H9 (cell line): ENCODE data around the gene CFAP100. TPM values are rescaled to one million over a fixed set of nuclear protein-coding genes. Genes with fewer than 3 reads are reported as not detected.

Experiments used
- DNase-seq: peaks from one replicate; pipeline ENCODE4 v3.0.0-alpha.2; 2017
- H2AFZ ChIP-seq: one replicate; pipeline ENCODE4 v1.6.1; 2013; ENCODE audit warnings: mild to moderate bottlenecking, low read length, control low read depth, moderate library complexity
- H2AK5ac ChIP-seq: 2 replicates; pipeline ENCODE4 v1.6.1; 2013; ENCODE audit warnings: low read length, control low read depth, mixed read lengths; ENCODE audit not compliant: insufficient read length
- H2BK120ac ChIP-seq: one replicate; pipeline ENCODE4 v1.6.1; 2013; ENCODE audit warnings: low read depth, mild to moderate bottlenecking, low read length, control low read depth, inconsistent platforms; ENCODE audit not compliant: poor library complexity, severe bottlenecking
- H2BK12ac ChIP-seq: 2 replicates; pipeline ENCODE4 v1.6.1; 2013; ENCODE audit warnings: low read length, control low read depth, mixed read lengths, low read depth; ENCODE audit not compliant: insufficient read length
- H2BK15ac ChIP-seq: 2 replicates; pipeline ENCODE4 v1.6.1; 2013; ENCODE audit warnings: low read depth, low read length, control low read depth
- H2BK20ac ChIP-seq: one replicate; pipeline ENCODE4 v1.6.1; 2013; ENCODE audit warnings: low read depth, mild to moderate bottlenecking, low read length, control low read depth, inconsistent platforms; ENCODE audit not compliant: poor library complexity, severe bottlenecking
- H2BK5ac ChIP-seq: 2 replicates; pipeline ENCODE4 v1.6.1; 2013; ENCODE audit warnings: low read length, control low read depth, mixed read lengths; ENCODE audit not compliant: insufficient read length
- H3K14ac ChIP-seq: 2 replicates; pipeline ENCODE4 v1.6.1; 2013; ENCODE audit warnings: low read length, control low read depth; ENCODE audit not compliant: insufficient read depth
- H3K18ac ChIP-seq: 2 replicates; pipeline ENCODE4 v1.6.1; 2013; ENCODE audit warnings: low read depth, mild to moderate bottlenecking, mixed read lengths, low read length, control low read depth; ENCODE audit not compliant: insufficient read length
- H3K23ac ChIP-seq: 2 replicates; pipeline ENCODE4 v1.6.1; 2013; ENCODE audit warnings: low read length, control low read depth, mixed read lengths, low read depth; ENCODE audit not compliant: insufficient read length
- H3K23me2 ChIP-seq: 2 replicates; pipeline ENCODE4 v1.6.1; 2013; ENCODE audit warnings: low read depth, mild to moderate bottlenecking, mixed read lengths, low read length, control low read depth; ENCODE audit not compliant: insufficient read length, poor library complexity, severe bottlenecking
- H3K27ac ChIP-seq: 2 replicates; pipeline ENCODE4 v1.5.1; 2013; ENCODE audit warnings: low read length, control low read depth, mixed read lengths, low read depth; ENCODE audit not compliant: insufficient read length
- H3K27me3 ChIP-seq: 2 replicates; pipeline ENCODE4 v1.6.1; 2013; ENCODE audit warnings: low read length, control low read depth, inconsistent platforms; ENCODE audit not compliant: insufficient read depth
- H3K4ac ChIP-seq: 2 replicates; pipeline ENCODE4 v1.6.1; 2013; ENCODE audit warnings: low read depth, mild to moderate bottlenecking, control low read depth, inconsistent platforms, low read length, moderate library complexity
- H3K4me1 ChIP-seq: 2 replicates; pipeline ENCODE4 v1.6.1; 2013; ENCODE audit warnings: low read length, control low read depth, inconsistent platforms; ENCODE audit not compliant: insufficient read depth
- H3K4me2 ChIP-seq: 2 replicates; pipeline ENCODE4 v1.6.1; 2013; ENCODE audit warnings: low read length, control low read depth, mixed read lengths; ENCODE audit not compliant: insufficient read length, insufficient read depth
- H3K56ac ChIP-seq: 2 replicates; pipeline ENCODE4 v1.6.1; 2013; ENCODE audit warnings: low read depth, mild to moderate bottlenecking, mixed read lengths, low read length, control low read depth; ENCODE audit not compliant: insufficient read length
- H3K79me1 ChIP-seq: 2 replicates; pipeline ENCODE4 v1.6.1; 2013; ENCODE audit warnings: low read depth, mild to moderate bottlenecking, moderate library complexity, low read length, control low read depth, inconsistent platforms; ENCODE audit not compliant: insufficient read depth, poor library complexity, severe bottlenecking
- H3K79me2 ChIP-seq: 2 replicates; pipeline ENCODE4 v1.6.1; 2013; ENCODE audit warnings: low read length, control low read depth, inconsistent platforms; ENCODE audit not compliant: insufficient read depth
- H3K9ac ChIP-seq: 2 replicates; pipeline ENCODE4 v1.6.1; 2013; ENCODE audit warnings: low read length, control low read depth, mixed read lengths; ENCODE audit not compliant: insufficient read length; ENCODE audit errors: extremely low read depth
- H3K9me3 ChIP-seq: one replicate; pipeline ENCODE4 v1.6.1; 2013; ENCODE audit warnings: low read depth, low read length, inconsistent platforms; ENCODE audit not compliant: control insufficient read depth
- H3T11ph ChIP-seq: one replicate; pipeline ENCODE4 v1.6.1; 2013; ENCODE audit warnings: mild to moderate bottlenecking, low read length, control low read depth, inconsistent platforms
- H4K20me1 ChIP-seq: one replicate; pipeline ENCODE4 v1.6.1; 2013; ENCODE audit not compliant: control insufficient read depth, insufficient read length, insufficient read depth
- H4K5ac ChIP-seq: 2 replicates; pipeline ENCODE4 v1.6.1; 2013; ENCODE audit warnings: low read depth, mild to moderate bottlenecking, mixed read lengths, low read length, control low read depth; ENCODE audit not compliant: insufficient read length
- H4K8ac ChIP-seq: replicated peaks from 2 replicates; pipeline ENCODE4 v1.6.1; 2013; ENCODE audit warnings: low read length, control low read depth, mixed read lengths, low read depth; ENCODE audit not compliant: insufficient read length
- H4K91ac ChIP-seq: 2 replicates; pipeline ENCODE4 v1.6.1; 2013; ENCODE audit warnings: low read depth, mild to moderate bottlenecking, moderate library complexity, mixed read lengths, low read length, control low read depth; ENCODE audit not compliant: insufficient read length
- H3K27ac Mint-ChIP-seq, 3 experiments: 2 replicates in 2 of 3; 3 replicates in 1 of 3; pipeline ENCODE4 v1.8.0; 2020 to 2021; ENCODE audit warnings: mixed read lengths in 3 of 3, mild to moderate bottlenecking in 1 of 3, moderate library complexity in 1 of 3
- H3K27me3 Mint-ChIP-seq: 2 replicates; pipeline ENCODE4 v1.8.0; 2021; ENCODE audit warnings: low read depth, mild to moderate bottlenecking, moderate library complexity, mixed read lengths
- H3K36me3 Mint-ChIP-seq, 3 experiments: 2 replicates in 2 of 3; 3 replicates in 1 of 3; pipeline ENCODE4 v1.8.0; 2020 to 2021; ENCODE audit warnings: low read depth in 3 of 3, mixed read lengths in 3 of 3; ENCODE audit not compliant: insufficient read depth in 1 of 3
- H3K4me1 Mint-ChIP-seq, 2 experiments: 2 replicates each; pipeline ENCODE4 v1.8.0; 2020; ENCODE audit warnings: mixed read lengths in 2 of 2
- H3K4me3 Mint-ChIP-seq, 2 experiments: 2 replicates in 1 of 2; 3 replicates in 1 of 2; pipeline ENCODE4 v1.8.0; 2020 to 2021; ENCODE audit warnings: mild to moderate bottlenecking in 2 of 2, mixed read lengths in 2 of 2, moderate library complexity in 1 of 2
- H3K9me3 Mint-ChIP-seq, 2 experiments: 2 replicates in 1 of 2; 3 replicates in 1 of 2; pipeline ENCODE4 v1.8.0; 2020; ENCODE audit warnings: mild to moderate bottlenecking in 2 of 2, mixed read lengths in 2 of 2, moderate library complexity in 1 of 2
- WGBS: extraction: QIAGEN DNeasy Blood & Tissue Kit; methylation state at CpG from one replicate; pipeline ENCODE4 v1.1.7; 2013; ENCODE audit warnings: missing lambda C conversion rate, low lambda C conversion rate, mixed read lengths; ENCODE audit not compliant: insufficient read length; ENCODE audit errors: extremely low coverage; 5-methylcytosine and 5-hydroxymethylcytosine counted together
- total RNA-seq: library from RNA; stranded (reverse); gene quantifications from 2 replicates; pipeline ENCODE4 v1.2.1, GENCODE V29; 2021
- TF ChIP-seq, protein P1 (sequence below): fragments of 200-600 bp; sonication (generic); conservative IDR thresholded peaks from 3 replicates; pipeline ENCODE4 v1.8.0; 2021; ENCODE audit warnings: antibody characterized with exemption, mild to moderate bottlenecking

The CFAP100 gene
- total RNA-seq, 1 experiment from 2014 or later: 0.44 TPM

DNA sequence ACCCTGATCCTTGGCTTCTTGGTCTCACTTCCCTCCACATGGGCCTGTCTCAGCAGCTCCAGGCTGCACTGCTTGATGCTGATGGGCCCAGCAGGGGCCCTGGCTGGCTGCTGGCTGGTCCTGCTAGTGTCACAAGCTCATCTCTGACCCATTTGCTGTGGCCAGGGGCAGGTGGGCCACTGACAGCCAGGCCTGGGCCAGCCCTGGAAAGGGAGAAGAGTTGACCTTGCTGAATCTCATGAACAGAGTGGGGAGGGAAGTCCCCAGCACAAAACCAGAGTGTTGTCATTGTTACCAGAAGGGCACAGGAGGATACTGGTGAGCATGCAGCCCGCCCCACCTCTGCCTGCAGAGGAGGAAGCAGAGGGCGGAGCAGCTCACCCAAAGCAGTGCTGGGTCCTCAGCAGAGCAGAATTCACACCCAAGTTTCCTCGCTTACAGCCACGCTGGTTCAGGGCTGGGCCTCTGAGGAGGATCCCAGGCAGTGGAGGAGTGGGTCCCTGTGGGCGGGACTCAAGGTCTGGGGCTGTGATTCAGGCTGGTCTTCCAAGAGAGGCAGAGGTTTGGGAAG lies 29.9 kb upstream of the CFAP100 start:
- peaks cover 32 to 34% of the 10 kb centered on the region in 2 experiments for H3K4me1 Mint-ChIP-seq
- H2BK5ac ChIP-seq: no peak overlapping the region
- H2BK15ac ChIP-seq: no peak overlapping the region
- H3K27me3 Mint-ChIP-seq: peaks cover 19% of the 10 kb centered on the region
- H3K9me3 Mint-ChIP-seq: no peaks in the 10 kb centered on the region
- H4K91ac ChIP-seq: no peak overlapping the region
- no peak overlapping the region for H3K23ac ChIP-seq
- WGBS: no CpG with 5 or more reads among the region's 5 CpGs
- no peak overlapping the region for H3K4ac ChIP-seq
- no peaks in the 10 kb centered on the region for H3K36me3 Mint-ChIP-seq
- H4K8ac ChIP-seq: no peak overlapping the region
- no peaks in the 10 kb centered on the region for H3K23me2 ChIP-seq
- no peak overlapping the region for H2AK5ac ChIP-seq
- no peak overlapping the region for H3K9ac ChIP-seq
- H3K79me1 ChIP-seq: no peaks in the 10 kb centered on the region
- DNase-seq: no peak
- H3K18ac ChIP-seq: no peak overlapping the region
- no peak overlapping the region for H3K27ac Mint-ChIP-seq
- no peak overlapping the region for H3K56ac ChIP-seq
- H3T11ph ChIP-seq: no peak overlapping the region
- no peak overlapping the region for H2AFZ ChIP-seq
- no peak overlapping the region for H2BK20ac ChIP-seq
- no peak overlapping the region for H3K27ac ChIP-seq
- no peak overlapping the region for H4K5ac ChIP-seq
- H3K9me3 ChIP-seq: no peaks in the 10 kb centered on the region
- H3K14ac ChIP-seq: no peak overlapping the region; the same call in 1 of the 2 replicates
- H3K27me3 ChIP-seq: no peaks in the 10 kb centered on the region; the same call in 1 of the 2 replicates
- H2BK12ac ChIP-seq: no peak overlapping the region
- peaks cover 4% of the 10 kb centered on the region; the same call in 1 of the 2 replicates for H3K4me1 ChIP-seq
- H4K20me1 ChIP-seq: no peaks in the 10 kb centered on the region
- no peak overlapping the region for H2BK120ac ChIP-seq
- no peak overlapping the region for H3K4me2 ChIP-seq
- no peaks in the 10 kb centered on the region for H3K79me2 ChIP-seq
- H3K4me3 Mint-ChIP-seq: no peak overlapping the region
- TF ChIP-seq, protein P1, sequence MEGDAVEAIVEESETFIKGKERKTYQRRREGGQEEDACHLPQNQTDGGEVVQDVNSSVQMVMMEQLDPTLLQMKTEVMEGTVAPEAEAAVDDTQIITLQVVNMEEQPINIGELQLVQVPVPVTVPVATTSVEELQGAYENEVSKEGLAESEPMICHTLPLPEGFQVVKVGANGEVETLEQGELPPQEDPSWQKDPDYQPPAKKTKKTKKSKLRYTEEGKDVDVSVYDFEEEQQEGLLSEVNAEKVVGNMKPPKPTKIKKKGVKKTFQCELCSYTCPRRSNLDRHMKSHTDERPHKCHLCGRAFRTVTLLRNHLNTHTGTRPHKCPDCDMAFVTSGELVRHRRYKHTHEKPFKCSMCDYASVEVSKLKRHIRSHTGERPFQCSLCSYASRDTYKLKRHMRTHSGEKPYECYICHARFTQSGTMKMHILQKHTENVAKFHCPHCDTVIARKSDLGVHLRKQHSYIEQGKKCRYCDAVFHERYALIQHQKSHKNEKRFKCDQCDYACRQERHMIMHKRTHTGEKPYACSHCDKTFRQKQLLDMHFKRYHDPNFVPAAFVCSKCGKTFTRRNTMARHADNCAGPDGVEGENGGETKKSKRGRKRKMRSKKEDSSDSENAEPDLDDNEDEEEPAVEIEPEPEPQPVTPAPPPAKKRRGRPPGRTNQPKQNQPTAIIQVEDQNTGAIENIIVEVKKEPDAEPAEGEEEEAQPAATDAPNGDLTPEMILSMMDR: no peak
